Measurements from ENCODE around the gene PACS1.
A peak's percentile ranks its signal among the peaks of the same experiment; 100 is the strongest.
"Not testable (repeated sequence)": the region's sequence is repeated elsewhere in the genome, so short reads cannot be mapped to it uniquely, and the experiment has no call there.

PACS1 gene

DNA sequence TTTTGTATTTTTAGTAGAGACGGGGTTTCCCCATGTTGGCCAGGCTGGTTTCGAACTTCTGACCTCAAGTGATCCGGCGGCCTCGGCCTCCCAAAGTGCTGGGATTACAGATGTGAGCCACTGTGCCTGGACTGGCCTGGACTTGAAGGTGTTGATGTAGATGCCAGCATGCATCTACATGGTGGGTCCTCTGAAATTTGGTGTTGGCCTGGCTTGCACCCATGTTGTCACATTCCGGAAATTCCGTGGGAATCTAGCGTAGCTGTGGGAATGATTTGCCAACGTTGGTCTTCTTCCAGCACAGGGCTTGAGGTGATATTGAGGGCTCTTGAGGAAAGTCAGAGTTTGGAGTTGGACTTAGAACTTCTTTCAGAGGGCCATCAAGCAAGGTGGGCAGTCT is 6.5 kb downstream of the PACS1 start:
- no peak for DNase-seq (ENCODE audit: low read depth)

DNA sequence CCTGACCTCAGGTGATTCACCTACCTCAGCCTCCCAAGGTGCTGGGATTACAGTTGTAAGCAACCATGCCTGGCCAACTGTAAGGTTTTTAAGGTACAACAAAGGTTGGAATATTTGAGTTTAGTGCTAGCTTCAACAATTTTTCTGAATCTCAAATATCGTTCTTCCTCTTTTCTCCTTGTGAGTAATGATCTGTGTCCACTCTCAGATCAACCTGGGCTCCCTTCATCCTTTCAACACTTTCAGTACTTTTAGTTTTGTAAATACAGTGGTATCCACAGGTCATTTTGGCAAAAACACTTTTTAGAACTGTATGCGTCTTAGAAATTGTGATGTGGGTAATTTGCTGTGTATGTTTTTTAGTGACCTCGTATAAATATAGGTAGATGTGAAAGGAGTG is 7.9 kb downstream of the PACS1 start:
- no peak for DNase-seq (ENCODE audit: low read depth)

DNA sequence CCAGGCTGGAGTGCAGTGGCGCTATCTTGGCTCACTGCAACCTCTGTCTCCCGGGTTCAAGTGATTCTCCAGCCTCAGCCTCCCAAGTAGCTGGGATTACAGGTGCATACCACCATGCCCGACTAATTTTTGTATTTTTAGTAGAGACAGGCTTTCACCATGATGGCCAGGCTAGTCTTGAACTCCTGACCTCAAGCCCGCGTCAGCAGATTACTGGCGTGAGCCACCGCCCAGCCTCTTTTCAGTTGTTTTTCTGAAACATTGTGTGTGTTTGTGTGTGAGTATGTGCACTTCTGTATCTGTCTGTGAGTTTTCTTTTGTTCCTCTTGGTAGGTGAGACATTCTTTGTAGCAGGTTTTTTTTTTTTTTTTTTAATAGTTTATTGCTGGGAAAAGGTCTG is 8.9 kb downstream of the PACS1 start:
- not testable (repeated sequence) for DNase-seq (ENCODE audit: low read depth)

DNA sequence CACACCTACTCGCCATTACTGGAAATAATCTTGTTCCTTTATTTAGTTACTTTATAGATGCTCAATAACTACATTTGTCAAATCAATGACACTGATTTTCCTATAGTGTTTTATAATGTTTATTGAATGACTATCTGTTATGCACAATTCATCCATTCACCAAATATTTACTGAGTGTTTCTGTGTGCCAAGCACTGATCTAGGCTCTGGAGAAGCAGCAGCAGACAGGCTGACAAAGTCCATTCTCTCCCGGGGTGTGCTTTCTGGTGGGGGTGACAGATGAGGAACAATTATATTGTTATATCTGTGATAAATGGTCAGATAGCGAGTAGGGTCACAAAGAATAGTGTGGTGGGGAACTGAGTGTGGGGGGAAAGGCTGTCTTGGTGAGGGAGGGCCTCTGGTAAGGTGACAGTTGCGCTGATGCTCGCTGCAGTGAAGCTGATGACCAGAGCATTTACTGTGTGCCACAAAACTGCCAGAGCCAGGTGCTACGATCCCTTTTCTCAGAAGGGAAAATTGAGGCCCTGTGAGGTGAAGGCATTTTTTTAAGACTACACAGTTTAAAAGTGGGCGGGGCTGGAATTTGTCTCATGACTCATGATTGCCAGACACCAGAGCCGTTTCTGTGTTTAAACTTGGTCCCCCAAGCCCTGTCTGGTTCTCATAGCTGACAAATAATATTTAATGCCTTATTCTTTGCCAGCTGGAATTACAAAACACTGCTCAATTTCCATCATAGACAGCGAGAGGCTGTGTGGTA is 10.2 kb downstream of the PACS1 start:
- peak; percentile 64 for DNase-seq (ENCODE audit: low read depth)

GRCh38 chr11:66081505-66081904 is 11.4 kb downstream of the PACS1 start:
- peak; percentile 54 for DNase-seq (ENCODE audit: low read depth)

GRCh38 chr11:66082946-66083698 is 13.1 kb downstream of the PACS1 start:
- DNase-seq (ENCODE audit: low read depth): no peak

DNA sequence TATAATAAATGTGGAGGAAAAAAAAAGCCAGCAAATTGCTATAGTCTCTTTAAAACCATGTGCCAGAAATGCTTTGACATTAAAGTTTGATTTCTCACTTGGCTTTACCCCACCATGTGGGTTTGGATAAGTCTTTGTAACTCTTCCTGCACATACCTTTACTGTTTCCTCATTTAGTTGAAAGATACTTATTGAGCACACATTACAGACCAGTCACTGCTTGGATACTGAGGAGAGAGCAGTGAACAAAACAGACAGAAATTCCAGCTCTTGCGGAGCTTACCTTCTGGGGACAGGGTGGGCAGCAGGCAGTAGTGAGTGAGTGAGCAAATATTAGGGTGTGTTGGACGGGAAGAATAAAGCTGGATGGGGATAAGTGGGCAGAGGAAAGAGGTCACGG is 13.7 kb downstream of the PACS1 start:
- DNase-seq (ENCODE audit: low read depth): no peak

DNA sequence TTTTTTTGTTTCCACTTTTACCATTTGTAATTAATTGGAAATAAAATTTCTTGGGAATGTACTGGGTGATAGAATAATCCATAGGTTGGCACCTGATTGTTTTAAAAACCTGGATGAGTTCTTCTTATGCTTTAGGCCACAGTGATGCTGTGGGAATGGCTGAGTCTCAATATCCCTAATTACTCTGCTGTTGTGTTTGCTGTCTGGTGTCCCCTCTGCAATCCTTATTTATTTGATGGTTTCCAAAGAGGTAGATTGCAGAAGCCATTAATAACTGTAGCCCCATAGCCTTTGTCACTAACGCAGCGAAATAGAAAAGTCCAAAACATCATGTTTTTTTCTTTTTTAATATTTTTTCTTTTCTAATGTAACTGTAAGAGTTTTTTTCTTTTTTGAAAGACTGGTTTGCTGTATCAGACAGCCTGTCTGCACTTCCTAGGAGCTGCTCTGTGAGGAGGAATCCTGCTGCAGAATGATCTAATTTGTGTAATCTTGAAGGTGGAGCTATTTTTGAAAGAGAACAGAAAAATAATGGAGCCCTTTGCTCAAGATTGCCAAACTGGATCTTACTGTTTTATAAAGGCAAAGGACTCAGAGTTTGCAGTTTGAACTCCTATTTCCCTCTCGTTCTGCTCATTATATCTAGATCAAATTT is 14.9 kb downstream of the PACS1 start:
- no peak for DNase-seq (ENCODE audit: low read depth)

DNA sequence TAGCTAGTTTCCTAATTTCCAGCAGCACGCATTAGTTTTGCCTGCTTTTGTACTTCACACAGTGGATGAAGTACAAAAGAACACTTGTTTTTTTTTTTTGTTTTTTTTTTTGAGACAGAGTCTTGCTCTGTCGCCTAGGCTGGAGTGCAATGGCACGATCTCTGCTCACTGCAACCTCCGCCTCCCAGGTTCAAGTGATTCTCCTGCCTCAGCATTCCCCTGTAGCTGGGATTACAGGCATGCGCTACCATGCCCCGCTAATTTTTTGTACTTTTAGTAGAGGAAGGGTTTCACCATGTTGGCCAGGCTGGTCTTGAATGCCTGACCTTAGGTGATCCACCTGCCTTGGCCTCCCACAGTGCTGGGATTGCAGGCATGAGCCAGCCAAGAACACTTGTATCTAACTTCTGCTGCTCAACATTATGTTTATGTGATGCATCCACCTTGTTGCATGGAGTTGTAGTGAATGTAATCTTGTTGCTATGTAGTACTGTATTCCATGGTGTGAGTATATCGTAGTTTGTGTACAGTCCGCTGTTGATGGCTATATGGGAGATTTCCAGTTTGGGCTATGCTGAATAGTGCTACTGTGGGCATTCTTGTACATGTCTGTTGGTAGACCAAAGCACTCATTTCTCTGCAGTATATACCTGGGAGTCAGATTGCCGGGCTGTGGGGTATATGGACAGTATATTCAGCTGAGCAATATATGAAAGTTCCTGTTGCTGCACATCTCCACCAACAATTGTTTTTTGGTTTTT is 17.3 kb downstream of the PACS1 start:
- DNase-seq (ENCODE audit: low read depth): no peak

GRCh38 chr11:66089067-66089466 is 19.0 kb downstream of the PACS1 start:
- DNase-seq (ENCODE audit: low read depth): no peak

DNA sequence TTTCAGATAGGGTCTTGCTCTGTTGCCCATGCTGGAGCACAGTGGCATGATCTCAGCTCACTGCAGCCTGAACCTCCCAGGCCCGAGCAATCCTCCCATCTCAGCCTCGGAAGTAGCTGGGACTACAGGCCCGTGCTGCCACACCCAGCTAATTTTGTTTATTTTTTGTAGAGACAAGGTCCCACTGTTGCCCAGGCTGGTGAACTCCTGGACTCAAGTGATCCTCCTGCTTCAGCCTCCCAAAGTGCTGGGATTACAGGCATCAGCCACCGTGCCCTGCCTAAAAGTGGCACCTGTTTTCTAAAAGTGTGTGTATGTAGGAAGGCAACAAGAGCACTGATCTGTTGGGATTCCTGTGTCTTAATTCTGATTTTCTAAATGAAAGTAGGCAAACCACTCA is 20.2 kb downstream of the PACS1 start:
- DNase-seq (ENCODE audit: low read depth): no peak

GRCh38 chr11:66092125-66092524 is 22.1 kb downstream of the PACS1 start:
- not testable (repeated sequence) for DNase-seq (ENCODE audit: low read depth)

DNA sequence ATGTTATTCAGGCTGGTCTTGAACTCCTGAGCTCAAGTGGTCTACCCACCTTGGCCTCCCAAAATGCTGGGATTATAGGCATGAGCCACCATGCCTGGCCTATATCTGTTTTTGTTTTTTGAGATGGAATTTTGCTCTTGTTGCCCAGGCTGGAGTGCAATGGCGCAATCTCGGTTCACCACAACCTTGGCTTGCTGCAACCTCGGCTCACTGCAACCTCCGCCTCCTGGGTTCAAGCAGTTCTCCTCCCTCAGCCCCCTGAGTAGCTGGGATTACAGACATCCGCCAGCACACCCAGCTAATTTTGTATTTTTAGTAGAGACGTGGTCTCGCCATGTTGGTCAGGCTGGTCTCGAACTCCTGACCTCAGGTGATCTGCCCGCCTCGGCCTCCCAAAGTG is 29.7 kb downstream of the PACS1 start:
- not testable (repeated sequence) for DNase-seq (ENCODE audit: low read depth)

GRCh38 chr11:66100272-66101065 is 30.4 kb downstream of the PACS1 start:
- peak; percentile 35 for DNase-seq (ENCODE audit: low read depth)

GRCh38 chr11:66101066-66101464 is 31.0 kb downstream of the PACS1 start:
- DNase-seq (ENCODE audit: low read depth): no peak

DNA sequence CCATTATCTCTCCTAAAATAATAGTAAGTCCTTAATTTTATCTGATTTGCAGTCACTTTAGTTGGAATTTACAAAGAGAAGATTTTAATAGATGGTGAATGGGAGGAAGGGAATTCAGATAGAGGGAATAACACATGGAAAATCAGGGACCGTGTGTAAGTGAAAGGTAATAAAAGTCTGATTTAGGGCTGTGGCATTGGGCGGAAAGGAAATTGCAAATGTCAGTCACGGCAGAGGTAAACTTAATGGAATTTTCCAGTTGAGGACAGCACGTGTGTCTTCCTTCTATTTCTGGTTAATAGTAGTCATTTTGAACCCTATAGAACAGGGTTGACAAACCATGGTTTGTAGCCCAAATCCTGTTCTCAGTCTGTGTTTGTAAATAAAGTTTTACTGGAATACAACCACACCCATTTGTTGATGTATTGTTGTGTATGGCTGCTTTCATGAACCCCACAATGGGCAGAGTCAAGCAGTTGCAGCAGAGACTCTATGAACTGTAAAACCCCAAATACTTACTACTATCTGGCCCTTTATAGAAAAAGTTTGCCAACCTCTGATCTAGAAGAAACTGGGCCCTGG is 34.1 kb downstream of the PACS1 start:
- no peak for DNase-seq (ENCODE audit: low read depth)

DNA sequence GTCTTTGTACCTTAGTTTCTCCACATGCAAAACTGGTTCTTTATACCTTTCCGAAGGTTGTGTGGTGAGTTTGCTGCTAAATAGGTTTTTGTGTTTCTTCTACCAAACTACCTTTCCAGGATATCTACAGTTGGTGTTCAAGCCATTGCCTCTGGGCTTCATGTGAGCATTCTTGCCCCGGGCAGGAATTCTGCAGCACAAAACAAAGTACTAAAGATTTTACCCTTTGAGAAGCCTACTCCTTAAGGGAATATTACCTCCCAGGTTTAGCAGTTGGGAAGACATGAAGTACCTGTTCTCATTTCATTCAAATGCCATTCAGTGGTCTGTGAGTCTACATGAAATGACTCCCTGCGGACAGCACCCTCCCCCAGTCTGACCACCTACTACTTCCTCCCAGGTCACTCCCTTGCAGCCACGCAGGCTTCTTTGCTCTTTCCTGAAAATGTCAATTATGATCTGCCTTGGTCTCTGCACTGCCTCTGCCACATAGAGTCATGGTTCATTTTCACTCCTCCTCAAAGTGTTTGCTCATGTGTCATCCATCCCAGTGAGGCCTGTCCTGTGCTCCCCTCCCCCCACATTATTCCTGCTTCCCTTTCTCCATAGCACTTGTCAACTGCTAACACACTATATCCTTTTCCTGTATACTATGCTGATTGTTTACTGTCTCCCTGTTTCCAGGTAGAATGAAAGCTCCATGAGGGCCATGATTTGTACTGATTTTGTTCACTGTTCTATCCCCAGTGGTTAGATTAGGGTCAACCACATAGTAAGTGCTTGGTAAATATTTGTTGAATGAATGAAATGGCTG is 36.9 kb downstream of the PACS1 start:
- DNase-seq (ENCODE audit: low read depth): no peak

DNA sequence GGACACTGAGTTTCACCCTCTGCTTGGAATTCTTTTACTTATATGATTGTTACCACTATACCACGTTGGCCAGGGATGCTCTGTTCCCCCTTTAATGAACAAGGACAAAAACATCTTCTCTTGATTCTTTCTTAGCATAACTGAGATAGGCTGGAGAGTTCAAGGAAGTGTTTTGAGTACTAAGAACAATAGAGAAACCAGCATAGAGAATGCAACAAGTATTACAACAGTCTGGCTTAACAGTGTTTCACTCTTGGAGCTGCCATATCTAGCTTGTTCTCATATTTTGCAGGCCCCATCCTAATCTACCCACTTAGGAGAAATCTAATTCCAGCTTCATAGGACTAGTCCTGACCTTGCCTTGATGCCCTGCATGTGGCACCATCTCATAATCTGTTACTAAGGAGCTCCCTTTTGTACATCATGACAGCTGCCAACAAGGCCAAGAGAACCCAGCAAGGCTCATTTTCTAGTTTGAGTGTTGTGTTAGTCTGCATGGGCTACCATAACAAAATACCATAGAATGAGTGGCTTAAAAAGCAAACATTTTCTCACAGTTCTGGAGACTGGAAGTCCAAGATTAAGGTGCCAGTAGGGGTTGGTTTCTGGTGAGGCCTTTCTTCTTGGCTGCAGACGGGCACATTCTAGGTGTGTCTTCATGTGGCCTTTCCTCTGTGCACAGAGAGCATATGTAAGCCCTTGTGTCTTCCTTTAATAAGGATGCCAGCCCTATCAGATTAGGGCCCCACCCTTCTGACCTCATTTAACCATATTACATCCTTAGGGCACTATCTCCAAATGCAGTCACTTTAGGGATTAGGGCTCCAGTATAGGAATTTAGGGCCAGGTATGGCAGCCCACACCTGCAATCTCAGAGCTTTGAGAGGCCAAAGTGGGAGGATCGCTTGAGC is 37.8 kb downstream of the PACS1 start:
- no peak for DNase-seq (ENCODE audit: low read depth)

- DNase-seq (ENCODE audit: low read depth): no peak
These were observed 39.2 kb downstream of the PACS1 start for GRCh38 chr11:66109294-66109693.
